Stomach smooth muscle (tissue), 2 donors: ENCODE measurements around the gene C16orf95.

Experiments
- H3K27ac ChIP-seq: one replicate; pipeline ENCODE4 v1.7.0; 2013; ENCODE audit warnings: mild to moderate bottlenecking, low read length, inconsistent platforms
- H3K27me3 ChIP-seq, 2 donors: one replicate each; pipeline ENCODE4 v1.7.0; 2013; ENCODE audit warnings: low read length in 2 of 2; ENCODE audit not compliant: insufficient read depth in 2 of 2, control insufficient read depth in 1 of 2
- H3K36me3 ChIP-seq, 2 donors: one replicate each; pipeline ENCODE4 v1.7.0; 2013; ENCODE audit warnings: low read length in 2 of 2; ENCODE audit not compliant: control insufficient read depth in 2 of 2, insufficient read depth in 2 of 2
- H3K4me1 ChIP-seq: one replicate; pipeline ENCODE4 v1.7.0; 2013; ENCODE audit warnings: low read length; ENCODE audit not compliant: control insufficient read depth, insufficient read depth
- H3K4me3 ChIP-seq, 2 donors: one replicate each; pipeline ENCODE4 v1.7.0; 2013; ENCODE audit warnings: low read length in 2 of 2
- H3K9ac ChIP-seq, 2 donors: one replicate each; pipeline ENCODE4 v1.7.0; 2013; ENCODE audit warnings: low read length in 2 of 2, mild to moderate bottlenecking in 1 of 2
- H3K9me3 ChIP-seq, 2 donors: one replicate each; pipeline ENCODE4 v1.7.0; 2013; ENCODE audit warnings: low read length in 2 of 2; ENCODE audit not compliant: control insufficient read depth in 2 of 2
- donor health status: healthy.
- donor health status: Pancreatic carcinoma.

C16orf95 gene

GRCh38 chr16:87358696-87359095, 41.5 kb upstream of the C16orf95 start:
- Histone ChIP-seq H3K27me3 (no peaks in the 10 kb centered on the region), H3K4me3 (no peak overlapping the region), H3K4me1 (peaks cover 8% of the 10 kb centered on the region), H3K9ac (no peak overlapping the region), H3K36me3 (peaks cover 39 to 40% of the 10 kb centered on the region in 2 donors), H3K9me3 (no peaks in the 10 kb centered on the region), H3K27ac (no peak overlapping the region)

- H3K4me1 ChIP-seq, result peaks cover 4% of the 10 kb centered on the region
- no peaks in the 10 kb centered on the region for H3K27me3 ChIP-seq
- H3K4me3 ChIP-seq, result no peak overlapping the region
- no peak overlapping the region for H3K9ac ChIP-seq
- H3K27ac ChIP-seq, result no peak overlapping the region
- no peaks in the 10 kb centered on the region for H3K9me3 ChIP-seq
- H3K36me3 ChIP-seq, result peaks cover 40 to 43% of the 10 kb centered on the region in 2 donors
Measured at GRCh38 chr16:87358250-87358649, 41.1 kb upstream of the C16orf95 start.

GRCh38 chr16:87356491-87356853, 39.3 kb upstream of the C16orf95 start:
- Histone ChIP-seq H3K9ac (no peak overlapping the region), H3K27me3 (no peaks in the 10 kb centered on the region), H3K36me3 (peaks cover 36 to 41% of the 10 kb centered on the region in 2 donors), H3K9me3 (no peaks in the 10 kb centered on the region), H3K4me1 (no peaks in the 10 kb centered on the region), H3K4me3 (no peak overlapping the region), H3K27ac (no peak overlapping the region)

GRCh38 chr16:87353613-87354012, 36.4 kb upstream of the C16orf95 start:
- Histone ChIP-seq H3K27me3 (no peaks in the 10 kb centered on the region), H3K9me3 (no peaks in the 10 kb centered on the region), H3K4me3 (no peak overlapping the region), H3K9ac (no peak overlapping the region), H3K4me1 (peaks cover 2% of the 10 kb centered on the region), H3K27ac (no peak overlapping the region), H3K36me3 (peaks cover 21 to 22% of the 10 kb centered on the region in 2 donors)

- Histone ChIP-seq H3K27me3 (no peaks in the 10 kb centered on the region), H3K9ac (no peak overlapping the region), H3K27ac (no peak overlapping the region), H3K36me3 (peaks cover 13 to 17% of the 10 kb centered on the region in 2 donors), H3K4me3 (no peak overlapping the region), H3K9me3 (no peaks in the 10 kb centered on the region), H3K4me1 (peaks cover 2% of the 10 kb centered on the region)
Measured at GRCh38 chr16:87352818-87353217, 35.6 kb upstream of the C16orf95 start.

- Histone ChIP-seq H3K9ac (no peak overlapping the region), H3K36me3 (peaks cover 15 to 16% of the 10 kb centered on the region in 2 donors), H3K27ac (no peak overlapping the region), H3K4me3 (no peak overlapping the region), H3K4me1 (peaks cover 2% of the 10 kb centered on the region), H3K9me3 (no peaks in the 10 kb centered on the region), H3K27me3 (no peaks in the 10 kb centered on the region)
Measured at GRCh38 chr16:87351320-87351698, 34.1 kb upstream of the C16orf95 start.

- Histone ChIP-seq H3K36me3 (peaks cover 18 to 20% of the 10 kb centered on the region in 2 donors), H3K4me1 (peaks cover 2% of the 10 kb centered on the region), H3K9ac (no peak overlapping the region), H3K4me3 (no peak overlapping the region), H3K27me3 (no peaks in the 10 kb centered on the region), H3K9me3 (no peaks in the 10 kb centered on the region), H3K27ac (no peak overlapping the region)
Measured at GRCh38 chr16:87350681-87351319, 33.6 kb upstream of the C16orf95 start.

- Histone ChIP-seq H3K9ac (no peak overlapping the region), H3K27ac (no peak overlapping the region), H3K4me3 (no peak overlapping the region), H3K9me3 (no peaks in the 10 kb centered on the region), H3K4me1 (peaks cover 2% of the 10 kb centered on the region), H3K36me3 (peaks cover 19 to 22% of the 10 kb centered on the region in 2 donors), H3K27me3 (no peaks in the 10 kb centered on the region)
Measured at GRCh38 chr16:87350031-87350430, 32.8 kb upstream of the C16orf95 start.

GRCh38 chr16:87348616-87349157, 31.5 kb upstream of the C16orf95 start:
- peaks cover 19 to 20% of the 10 kb centered on the region in 2 donors for H3K36me3 ChIP-seq
- H3K27ac ChIP-seq, result no peak overlapping the region

GRCh38 chr16:87347932-87348615, 30.9 kb upstream of the C16orf95 start:
- H3K27me3 ChIP-seq, result no peaks in the 10 kb centered on the region
- H3K27ac ChIP-seq, result no peak overlapping the region
- H3K4me3 ChIP-seq, result no peak overlapping the region
- peaks cover 20 to 25% of the 10 kb centered on the region in 2 donors for H3K36me3 ChIP-seq
- no peaks in the 10 kb centered on the region for H3K9me3 ChIP-seq
- H3K9ac ChIP-seq, result no peak overlapping the region
- peaks cover 7% of the 10 kb centered on the region for H3K4me1 ChIP-seq

More at GRCh38 chr16:87348616-87349157, 31.5 kb upstream of the C16orf95 start:
- Histone ChIP-seq H3K27me3 (no peaks in the 10 kb centered on the region), H3K4me1 (peaks cover 7% of the 10 kb centered on the region), H3K4me3 (no peak overlapping the region), H3K9ac (no peak overlapping the region), H3K9me3 (no peaks in the 10 kb centered on the region)
